ENCODE measurements around the gene KRTAP2-3.
"Not testable (repeated sequence)": the region's sequence is repeated elsewhere in the genome, so short reads cannot be mapped to it uniquely, and the experiment has no call there.

Gene KRTAP2-3

DNA sequence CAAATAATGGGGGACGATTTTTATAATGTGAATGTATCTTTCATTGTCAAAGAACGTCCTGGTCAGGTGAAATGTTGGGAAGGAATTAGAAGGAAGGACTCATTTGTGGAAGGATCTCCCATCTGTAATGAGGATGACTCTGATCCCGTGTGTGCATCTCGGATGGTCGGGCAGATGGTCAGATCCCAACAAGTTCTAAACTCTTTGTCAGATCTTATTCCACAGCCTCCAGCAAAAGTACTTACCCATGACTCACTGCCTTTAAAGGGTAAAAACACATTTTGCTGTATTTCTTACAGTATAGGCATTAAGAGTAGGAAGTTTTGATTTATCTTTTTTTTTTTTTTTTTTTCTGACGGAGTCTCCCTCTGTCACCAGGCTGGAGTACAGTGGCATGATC, 38.6 kb upstream of the KRTAP2-3 start:
- TF ChIP-seq, protein P1, sequence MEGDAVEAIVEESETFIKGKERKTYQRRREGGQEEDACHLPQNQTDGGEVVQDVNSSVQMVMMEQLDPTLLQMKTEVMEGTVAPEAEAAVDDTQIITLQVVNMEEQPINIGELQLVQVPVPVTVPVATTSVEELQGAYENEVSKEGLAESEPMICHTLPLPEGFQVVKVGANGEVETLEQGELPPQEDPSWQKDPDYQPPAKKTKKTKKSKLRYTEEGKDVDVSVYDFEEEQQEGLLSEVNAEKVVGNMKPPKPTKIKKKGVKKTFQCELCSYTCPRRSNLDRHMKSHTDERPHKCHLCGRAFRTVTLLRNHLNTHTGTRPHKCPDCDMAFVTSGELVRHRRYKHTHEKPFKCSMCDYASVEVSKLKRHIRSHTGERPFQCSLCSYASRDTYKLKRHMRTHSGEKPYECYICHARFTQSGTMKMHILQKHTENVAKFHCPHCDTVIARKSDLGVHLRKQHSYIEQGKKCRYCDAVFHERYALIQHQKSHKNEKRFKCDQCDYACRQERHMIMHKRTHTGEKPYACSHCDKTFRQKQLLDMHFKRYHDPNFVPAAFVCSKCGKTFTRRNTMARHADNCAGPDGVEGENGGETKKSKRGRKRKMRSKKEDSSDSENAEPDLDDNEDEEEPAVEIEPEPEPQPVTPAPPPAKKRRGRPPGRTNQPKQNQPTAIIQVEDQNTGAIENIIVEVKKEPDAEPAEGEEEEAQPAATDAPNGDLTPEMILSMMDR (IDR thresholded peaks at IDR 0.05; ENCODE audit: low read length, missing control alignments): no peak
- no peak overlapping the region for H3K4me3 ChIP-seq (replicated peaks; ENCODE audit: low read depth, low read length)
- DNase-seq (ENCODE audit: low read depth): no peak

DNA sequence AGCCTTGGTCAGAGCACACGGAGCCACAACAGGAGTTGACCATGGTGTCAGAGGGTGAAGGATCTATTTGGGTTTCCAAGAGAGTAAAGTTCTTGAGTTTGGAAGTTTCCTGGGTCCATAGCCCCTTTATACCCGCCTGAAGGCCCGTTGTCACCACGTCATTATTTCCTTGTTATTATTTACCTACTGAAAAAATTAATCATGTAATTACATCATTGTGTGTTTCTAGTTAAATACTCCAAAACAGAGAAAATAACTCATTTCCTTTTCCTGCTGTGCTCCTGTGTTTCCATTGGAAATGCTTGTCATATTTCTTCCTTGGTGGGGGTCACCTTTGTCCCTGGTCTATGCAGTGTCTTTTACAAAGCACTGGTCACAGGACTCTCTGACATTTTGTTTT, 38.1 kb upstream of the KRTAP2-3 start, which contains the start of gene KRTAP4-8:
KRTAP4-8 (minus strand) TSS at position 101 of the 400 bp plus-strand sequence; CDS start at position 43, 58 bp downstream.
- TF ChIP-seq, protein P1 (IDR thresholded peaks at IDR 0.05; ENCODE audit: low read length, missing control alignments): no peak
- H3K4me3 ChIP-seq (replicated peaks; ENCODE audit: low read depth, low read length): no peak within 1 kb of the TSS
- DNase-seq (ENCODE audit: low read depth): no peak

DNA sequence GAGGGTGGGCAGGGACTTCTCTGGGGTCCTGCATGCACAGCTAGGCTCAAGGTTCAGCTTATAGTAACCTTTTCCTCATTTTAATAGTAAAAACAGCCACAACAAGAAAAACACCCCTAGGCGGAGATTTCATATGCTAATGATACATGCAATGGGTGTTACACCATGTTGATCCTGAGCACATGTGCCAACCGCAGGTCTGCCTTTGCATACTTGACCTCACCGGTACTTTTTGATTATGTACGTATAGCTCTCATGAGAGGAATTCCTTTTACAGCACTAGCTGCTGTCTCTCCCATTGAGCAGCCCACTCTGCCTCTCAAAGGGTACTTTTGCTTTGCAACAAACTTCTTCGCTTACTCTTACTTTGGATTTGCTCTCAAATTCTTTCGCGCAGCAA, 36.1 kb upstream of the KRTAP2-3 start:
- TF ChIP-seq, protein P1 (IDR thresholded peaks at IDR 0.05; ENCODE audit: low read length, missing control alignments): no peak
- H3K4me3 ChIP-seq (replicated peaks; ENCODE audit: low read depth, low read length): no peak overlapping the region
- no peak for DNase-seq (ENCODE audit: low read depth)

DNA sequence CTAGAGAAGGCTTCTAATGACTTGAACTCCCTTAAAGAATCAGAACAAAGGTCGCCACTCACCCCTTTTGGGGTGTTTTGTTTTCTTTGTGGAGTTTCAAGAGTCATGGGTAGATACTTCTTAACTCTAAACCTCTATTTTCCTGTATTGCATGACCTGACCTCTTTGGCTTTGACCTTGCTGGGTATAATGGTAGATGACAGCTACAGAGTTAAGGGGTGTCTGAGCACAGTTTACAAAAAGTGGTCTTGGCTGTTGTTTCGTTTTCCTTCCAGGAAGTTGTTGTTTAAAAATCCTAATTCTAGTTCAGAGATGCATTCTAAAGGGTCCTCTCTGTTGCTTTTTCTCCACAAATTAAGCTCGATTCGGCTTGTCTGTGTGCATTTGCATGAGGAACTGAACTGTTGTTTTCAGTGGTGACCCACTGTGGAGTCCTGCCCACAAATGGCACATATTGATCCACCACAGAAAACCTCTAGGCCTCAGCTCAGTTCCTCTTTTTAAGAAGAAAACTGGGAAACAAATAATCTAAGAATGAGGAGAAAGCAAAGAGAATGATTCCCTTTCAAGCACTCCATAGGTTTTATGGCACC, 28.9 kb upstream of the KRTAP2-3 start:
- not testable (repeated sequence) for H3K4me3 ChIP-seq (replicated peaks; ENCODE audit: low read depth, low read length); DNase-seq (ENCODE audit: low read depth)

DNA sequence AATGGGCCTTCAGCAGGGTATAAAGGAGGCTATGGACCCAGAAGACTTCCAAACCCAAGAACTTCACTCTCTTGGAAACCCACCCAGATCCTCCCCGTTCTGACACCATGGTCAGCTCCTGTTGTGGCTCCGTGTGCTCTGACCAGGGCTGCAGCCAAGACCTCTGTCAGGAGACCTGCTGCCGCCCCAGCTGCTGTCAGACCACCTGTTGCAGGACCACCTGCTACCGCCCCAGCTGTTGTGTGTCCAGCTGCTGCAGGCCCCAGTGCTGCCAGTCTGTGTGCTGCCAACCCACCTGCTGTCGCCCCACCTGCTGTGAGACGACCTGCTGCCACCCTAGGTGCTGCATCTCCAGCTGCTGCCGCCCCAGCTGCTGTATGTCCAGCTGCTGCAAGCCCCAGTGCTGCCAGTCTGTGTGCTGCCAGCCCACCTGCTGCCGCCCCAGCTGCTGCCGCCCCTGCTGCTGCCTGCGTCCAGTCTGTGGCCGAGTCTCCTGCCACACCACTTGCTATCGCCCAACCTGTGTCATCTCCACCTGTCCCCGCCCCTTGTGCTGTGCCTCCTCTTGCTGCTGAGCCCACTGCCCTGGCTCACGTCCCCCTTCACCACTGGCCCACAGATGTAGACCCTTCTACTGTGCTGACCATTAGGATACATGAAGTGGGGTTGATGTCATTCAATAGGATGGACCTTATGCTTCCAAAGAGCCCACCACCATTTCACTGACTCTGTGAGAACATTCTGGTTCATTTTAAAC, 24.4 kb upstream of the KRTAP2-3 start, which contains the start of gene KRTAP4-7:
KRTAP4-7 (plus strand) TSS at position 51 of the 757 bp plus-strand sequence; CDS start at position 108, 57 bp downstream.
- H3K4me3 ChIP-seq (replicated peaks; ENCODE audit: low read depth, low read length); DNase-seq (ENCODE audit: low read depth): not testable (repeated sequence)

DNA sequence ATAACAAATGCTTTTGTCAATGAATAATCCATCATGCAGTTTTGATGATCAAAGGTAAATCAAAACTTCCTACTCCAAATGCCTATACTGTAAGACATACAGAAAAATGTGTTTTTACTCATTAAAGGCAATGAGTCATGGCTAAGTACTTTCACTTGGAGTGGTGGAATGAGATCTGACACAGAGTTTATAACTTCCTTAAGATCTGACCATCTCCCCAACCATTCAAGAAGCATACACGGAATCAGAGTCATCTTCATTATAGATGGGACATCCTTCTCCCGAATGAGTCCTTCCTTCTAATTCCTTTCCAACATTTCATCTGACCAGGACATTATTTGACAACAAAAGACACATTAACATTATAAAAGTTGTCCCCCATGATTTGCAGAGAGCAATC, 23.5 kb upstream of the KRTAP2-3 start:
- DNase-seq (ENCODE audit: low read depth): not testable (repeated sequence)

DNA sequence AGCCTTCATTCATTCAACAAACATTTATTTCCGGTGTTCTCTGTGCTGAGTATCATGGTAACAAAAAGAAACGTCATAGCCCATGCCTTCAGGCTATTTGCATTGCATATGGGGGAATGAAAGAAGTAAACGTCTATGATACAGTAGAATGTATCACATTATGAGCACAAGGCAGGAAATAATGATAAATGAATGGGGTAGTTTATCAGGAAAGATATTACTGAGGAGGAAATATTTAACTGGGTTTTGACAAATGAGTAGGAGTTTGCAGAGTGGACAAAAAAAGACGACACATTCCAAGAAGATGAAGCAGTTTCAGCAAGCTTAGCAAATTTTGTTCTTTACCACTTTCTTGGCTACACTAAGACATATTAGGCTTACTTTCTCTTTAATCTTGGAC, 22.7 kb upstream of the KRTAP2-3 start:
- TF ChIP-seq, protein P1 (IDR thresholded peaks at IDR 0.05; ENCODE audit: low read length, missing control alignments): no peak
- no peak overlapping the region for H3K4me3 ChIP-seq (replicated peaks; ENCODE audit: low read depth, low read length)
- DNase-seq (ENCODE audit: low read depth): no peak

More for the DNA sequence above, 23.5 kb upstream of the KRTAP2-3 start:
- not testable (repeated sequence) for H3K4me3 ChIP-seq (replicated peaks; ENCODE audit: low read depth, low read length)

DNA sequence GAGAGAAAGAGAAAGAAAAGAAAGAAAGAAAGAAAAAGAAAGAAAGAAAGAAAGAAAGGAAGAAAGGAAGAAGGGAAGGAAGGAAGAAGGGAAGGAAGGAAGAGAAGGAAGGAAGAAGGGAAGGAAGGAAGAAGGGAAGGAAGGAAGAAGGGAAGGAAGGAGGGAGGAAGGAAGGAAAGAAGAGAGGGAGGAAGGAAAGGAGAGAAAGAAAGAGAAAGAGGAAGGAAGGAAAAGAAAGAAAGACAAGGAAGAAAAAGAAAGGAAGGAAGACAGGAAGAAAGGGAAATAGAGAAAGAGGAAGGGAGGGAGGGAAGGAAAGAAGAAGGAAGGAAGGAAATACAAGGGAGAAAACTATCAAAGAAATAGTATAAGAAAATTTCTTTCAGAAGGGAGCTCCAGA, 16.9 kb upstream of the KRTAP2-3 start:
- DNase-seq (ENCODE audit: low read depth): no peak
- no peak overlapping the region for H3K4me3 ChIP-seq (replicated peaks; ENCODE audit: low read depth, low read length)
- TF ChIP-seq, protein P1 (IDR thresholded peaks at IDR 0.05; ENCODE audit: low read length, missing control alignments): no peak

Measured in fibroblast of pulmonary artery (primary cell).